Right lobe of liver (tissue), 6 donors: ENCODE results near the gene ROR2. TPM values are rescaled to one million over a fixed set of nuclear protein-coding genes. Genes with fewer than 3 reads are reported as not detected.

Source experiments
- ATAC-seq, 4 donors: fragments of 200-7000 bp; cut with Tn5 transposase; one replicate each; pipeline ENCODE4 v1.9.1; 2020; ENCODE audit warnings: mild to moderate bottlenecking in 4 of 4, moderate library complexity in 4 of 4
- DNase-seq, 3 donors: peaks; one replicate each; pipeline ENCODE4 v3.0.0-alpha.2; 2020
- H3K27ac ChIP-seq, 3 donors: fragments of 200-600 bp; one replicate each; pipeline ENCODE4 v1.8.0; 2022
- H3K27me3 ChIP-seq, 2 donors: fragments of 200-600 bp; one replicate each; pipeline ENCODE4 v1.8.0; 2022
- H3K36me3 ChIP-seq, 4 donors: fragments of 200-600 bp; sonication (generic) in 1 of 4; one replicate each; pipeline versions ENCODE4 v1.5.1 to v1.8.0; 2017 to 2022; ENCODE audit warnings: control low read depth in 1 of 4
- H3K4me1 ChIP-seq, 4 donors: fragments of 200-600 bp; sonication (generic) in 1 of 4; one replicate each; pipeline versions ENCODE4 v1.5.1 to v1.8.0; 2017 to 2022; ENCODE audit warnings: control low read depth in 1 of 4
- H3K4me3 ChIP-seq, 3 donors: fragments of 200-600 bp; one replicate each; pipeline ENCODE4 v1.8.0; 2022
- H3K9me3 ChIP-seq, 4 donors: fragments of 200-600 bp; sonication (generic) in 1 of 4; one replicate each; pipeline versions ENCODE4 v1.5.1 to v1.8.0; 2017 to 2022; ENCODE audit warnings: control low read depth in 1 of 4
- CTCF ChIP-seq, 4 donors: fragments of 200-600 bp in 3 of 4; fragments of 450-650 bp in 1 of 4; IDR thresholded peaks; one replicate each; pipeline versions ENCODE4 v1.5.1 to v1.8.0; 2016 to 2022; ENCODE audit warnings: antibody characterized with exemption in 4 of 4, mild to moderate bottlenecking in 2 of 4
- POLR2A ChIP-seq: fragments of 450-650 bp; IDR thresholded peaks from one replicate; pipeline ENCODE4 v1.6.1; 2017; ENCODE audit warnings: antibody characterized with exemption, mild to moderate bottlenecking
- WGBS: methylation state at CpG from one replicate; pipeline ENCODE4 v1.1.6; 2018; ENCODE audit warnings: low coverage, low lambda C conversion rate; ENCODE audit not compliant: insufficient coverage; ENCODE audit errors: missing lambda C conversion rate; 5-methylcytosine and 5-hydroxymethylcytosine counted together
- intact Hi-C, 2 donors: fragments of 100-400 bp; cut with DNase I; formaldehyde crosslinking; loops; one replicate each; pipeline versions ENCODE4 v1.11.2 to v1.14.1; 2022
- total RNA-seq, 6 experiments: library from RNA; depleted of rRNA in 2 of 6; stranded (reverse); fragments of >200 nt in 2 of 6; fragmentation: NEBNext Ultra II Directional in 3 of 6; extraction: Animal tissue kit (Norgen Biotek cat#: 25700) in 3 of 6; gene quantifications; one replicate each; pipeline versions ENCODE4 v1.1.0 to v1.2.4, GENCODE V29; 2016 to 2023
- donor health status: DM: no; HTN: yes; CAD: no.
- donor health status: DM: no; HTN: no; CAD: no.
- donor health status: DM: no; HTN: no; CAD: no.
- donor health status: DM: no; HTN: yes; CAD: no.
- donor health status: DM: no; HTN: yes; CAD: no.

The ROR2 gene
- total RNA-seq, 6 experiments from 2014 or later: 0.12 to 1.2 (median 0.49) TPM; not detected in 1

GRCh38 chr9:91725651-91726050, 224.4 kb downstream of the ROR2 start:
- H3K36me3 ChIP-seq: no peaks in the 10 kb centered on the region
- WGBS: no CpG with 5 or more reads among the region's 7 CpGs
- no peaks in the 10 kb centered on the region for H3K27me3 ChIP-seq
- ATAC-seq (no peak), DNase-seq (no peak)
- H3K27ac ChIP-seq: no peak overlapping the region
- H3K4me1 ChIP-seq: peaks cover 0 to 4% (median 0%) of the 10 kb centered on the region in 4 donors
- intact Hi-C loops: loop anchor here in 1 of 2 donors (10.0 kb wide), 1 partner anchor 811 kb away; no protein-coding TSS in a partner anchor
- H3K9me3 ChIP-seq: no peaks in the 10 kb centered on the region
- no peak for TF ChIP-seq POLR2A
- no peak for TF ChIP-seq CTCF (IDR thresholded peaks at IDR 0.05)
- no peak overlapping the region for H3K4me3 ChIP-seq

GRCh38 chr9:91724609-91725505, 225.2 kb downstream of the ROR2 start:
- TF ChIP-seq CTCF (IDR thresholded peaks at IDR 0.05) (no peak), POLR2A (no peak)
- Histone ChIP-seq H3K4me1 (peaks cover 0 to 4% (median 0%) of the 10 kb centered on the region in 4 donors), H3K27ac (no peak overlapping the region), H3K4me3 (no peak overlapping the region), H3K36me3 (no peaks in the 10 kb centered on the region), H3K27me3 (no peaks in the 10 kb centered on the region), H3K9me3 (no peaks in the 10 kb centered on the region)
- intact Hi-C loops: loop anchor here (5.0 to 10.0 kb wide), 2 partner anchors 810 to 813 kb away; no protein-coding TSS in a partner anchor
- 100% methylated on average over 2 of the region's 43 CpGs for WGBS
- DNase-seq (no peak), ATAC-seq (no peak)

- no CpG with 5 or more reads among the region's 21 CpGs for WGBS
- DNase-seq: no peak
Measured at GRCh38 chr9:91724068-91724440, 226.0 kb downstream of the ROR2 start.

GRCh38 chr9:91723420-91724067, 226.5 kb downstream of the ROR2 start:
- Histone ChIP-seq H3K36me3 (no peaks in the 10 kb centered on the region), H3K4me3 (no peak overlapping the region), H3K27me3 (no peaks in the 10 kb centered on the region), H3K9me3 (no peaks in the 10 kb centered on the region), H3K4me1 (peaks cover 0 to 4% (median 0%) of the 10 kb centered on the region in 4 donors), H3K27ac (no peak overlapping the region)
- ATAC-seq: no peak
- intact Hi-C loops: loop anchor here (5.0 to 10.0 kb wide), 2 partner anchors 809 to 811 kb away; no protein-coding TSS in a partner anchor
- 11% methylated on average over 2 of the region's 23 CpGs for WGBS
- DNase-seq: no peak
- no peak for TF ChIP-seq CTCF (IDR thresholded peaks at IDR 0.05)
- no peak for TF ChIP-seq POLR2A

More at GRCh38 chr9:91724068-91724440, 226.0 kb downstream of the ROR2 start:
- peaks cover 0 to 4% (median 0%) of the 10 kb centered on the region in 4 donors for H3K4me1 ChIP-seq
- H3K9me3 ChIP-seq: no peaks in the 10 kb centered on the region
- intact Hi-C loops: loop anchor here (5.0 to 10.0 kb wide), 2 partner anchors 809 to 812 kb away; no protein-coding TSS in a partner anchor
- H3K27ac ChIP-seq: no peak overlapping the region
- TF ChIP-seq CTCF (IDR thresholded peaks at IDR 0.05) (no peak), POLR2A (no peak)
- H3K27me3 ChIP-seq: no peaks in the 10 kb centered on the region
- no peaks in the 10 kb centered on the region for H3K36me3 ChIP-seq
- ATAC-seq: no peak
- no peak overlapping the region for H3K4me3 ChIP-seq
